Inflammatory macrophage treated with lipopolysaccharide for 1 hour (primary cell): Measurements from ENCODE around the gene MYEOV.
A peak's percentile ranks its signal among the peaks of the same experiment; 100 is the strongest.

Experiments used
- DNase-seq, 2 donors: peaks; one replicate each; pipeline ENCODE4 v3.0.0-alpha.2; 2020 to 2022

MYEOV gene

GRCh38 chr11:69302447-69303020 lies 8.6 kb downstream of the MYEOV start:
- DNase-seq: no peak

DNA sequence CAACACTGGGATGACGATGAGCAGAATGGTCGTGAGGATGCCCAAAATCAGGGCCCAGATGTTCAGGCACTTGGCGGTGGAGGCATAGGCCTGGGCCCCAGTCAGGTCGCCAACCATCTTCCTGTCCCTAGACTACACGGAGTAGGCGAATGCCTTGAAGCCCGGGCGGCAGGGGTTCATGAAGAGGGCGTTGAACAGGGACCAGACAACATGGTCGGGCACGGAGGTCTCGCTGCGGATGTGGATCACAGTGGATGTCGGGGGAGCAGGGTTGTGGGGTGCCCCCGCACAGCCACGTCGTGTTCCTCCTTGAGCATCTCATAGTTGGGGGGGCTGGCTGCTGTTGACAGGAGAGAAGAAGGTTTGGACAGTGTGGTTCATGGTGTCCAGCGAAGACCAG lies 9.5 kb downstream of the MYEOV start:
- no peak for DNase-seq

GRCh38 chr11:69304258-69304657 lies 10.3 kb downstream of the MYEOV start:
- no peak for DNase-seq

DNA sequence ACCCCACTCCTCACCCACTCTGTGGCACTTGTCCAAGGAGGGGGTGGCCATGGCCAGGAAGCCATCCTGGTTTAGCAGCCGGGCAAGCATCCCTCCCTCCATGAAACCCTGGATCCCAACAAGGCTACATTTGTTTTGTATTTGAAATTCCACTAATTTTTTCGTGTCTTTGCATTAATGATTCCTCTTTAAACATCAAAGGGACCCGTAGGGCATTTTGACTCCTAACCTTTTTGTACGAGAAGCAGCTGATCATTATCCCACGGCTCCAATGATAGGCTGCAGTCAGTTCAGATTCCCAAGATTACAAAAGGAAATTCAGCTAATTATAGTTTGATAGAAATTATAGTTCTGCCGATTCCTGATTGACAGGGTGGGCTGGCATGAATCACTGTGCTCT lies 10.7 kb downstream of the MYEOV start:
- no peak for DNase-seq

- DNase-seq: no peak
Observed at GRCh38 chr11:69305885-69306540, 12.1 kb downstream of the MYEOV start.

GRCh38 chr11:69306821-69307220 lies 12.9 kb downstream of the MYEOV start:
- no peak for DNase-seq

GRCh38 chr11:69307421-69307820 lies 13.5 kb downstream of the MYEOV start:
- no peak for DNase-seq

- DNase-seq: no peak
Observed at GRCh38 chr11:69307871-69308431, 14.0 kb downstream of the MYEOV start.

DNA sequence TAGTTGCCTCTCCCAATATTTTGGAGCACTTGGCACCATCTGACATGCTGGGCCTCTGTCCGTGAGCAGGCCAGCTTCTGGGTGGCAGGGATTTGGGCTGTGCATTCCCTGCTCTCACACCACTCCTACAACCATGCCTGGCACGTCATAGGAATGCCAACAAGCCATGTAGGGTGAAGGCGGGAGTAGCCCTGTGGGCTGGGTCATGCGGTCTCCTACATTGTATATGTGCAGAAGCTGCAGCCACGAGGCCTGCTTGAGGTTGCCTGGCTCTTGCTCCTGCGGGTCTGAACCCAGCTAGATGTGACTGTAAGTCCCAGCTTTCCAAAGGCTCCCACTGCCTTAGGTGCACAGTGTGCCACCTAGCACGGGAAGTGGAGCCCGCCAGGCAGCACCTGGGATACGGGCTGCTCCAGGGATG lies 14.5 kb downstream of the MYEOV start:
- no peak for DNase-seq

- no peak for DNase-seq
Observed at GRCh38 chr11:69308936-69309615, 15.1 kb downstream of the MYEOV start.

GRCh38 chr11:69309631-69310280 lies 15.8 kb downstream of the MYEOV start:
- no peak for DNase-seq

- DNase-seq: no peak
Observed at GRCh38 chr11:69310351-69310750, 16.4 kb downstream of the MYEOV start.

DNA sequence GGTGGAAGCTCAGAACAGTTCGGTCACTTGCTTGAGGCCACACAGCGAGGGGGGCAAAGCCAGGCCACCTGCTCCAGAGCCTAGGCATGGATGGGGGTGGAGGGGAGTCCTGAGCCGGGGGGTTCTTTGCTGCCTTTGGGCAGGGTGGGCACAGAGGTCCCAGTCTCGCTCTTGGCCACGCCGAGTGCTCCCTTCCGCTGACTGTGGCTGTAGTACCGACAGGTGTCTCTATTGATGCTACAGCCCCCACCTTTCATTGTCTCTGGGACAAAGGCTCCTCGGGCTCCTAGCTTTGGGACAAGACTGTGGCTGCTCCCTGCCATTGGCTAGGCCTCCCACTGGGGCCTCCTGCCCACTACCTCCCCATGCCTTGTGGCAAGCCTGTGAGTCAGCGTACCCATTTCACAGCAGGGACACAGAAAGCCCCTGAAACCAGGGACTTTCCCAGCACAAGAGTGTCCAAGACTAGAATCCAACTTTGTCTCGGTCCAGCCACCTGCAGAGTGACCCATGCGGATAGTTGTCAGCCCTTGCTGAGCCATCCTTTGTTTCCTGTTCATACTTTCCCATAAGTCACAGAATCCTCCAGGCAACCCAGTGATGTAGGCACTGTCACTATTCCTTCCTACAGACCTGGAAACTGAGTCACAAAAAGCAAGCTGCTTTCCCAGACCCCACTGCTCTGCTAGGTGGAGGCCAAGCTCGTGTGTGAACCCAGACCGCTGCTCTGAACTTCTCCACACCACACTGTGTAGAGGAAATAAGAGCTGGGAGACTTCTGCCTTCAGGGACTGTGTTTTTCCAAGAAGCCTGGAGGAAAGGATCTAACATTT lies 17.2 kb downstream of the MYEOV start:
- DNase-seq: peak; percentile 47 to 81

DNA sequence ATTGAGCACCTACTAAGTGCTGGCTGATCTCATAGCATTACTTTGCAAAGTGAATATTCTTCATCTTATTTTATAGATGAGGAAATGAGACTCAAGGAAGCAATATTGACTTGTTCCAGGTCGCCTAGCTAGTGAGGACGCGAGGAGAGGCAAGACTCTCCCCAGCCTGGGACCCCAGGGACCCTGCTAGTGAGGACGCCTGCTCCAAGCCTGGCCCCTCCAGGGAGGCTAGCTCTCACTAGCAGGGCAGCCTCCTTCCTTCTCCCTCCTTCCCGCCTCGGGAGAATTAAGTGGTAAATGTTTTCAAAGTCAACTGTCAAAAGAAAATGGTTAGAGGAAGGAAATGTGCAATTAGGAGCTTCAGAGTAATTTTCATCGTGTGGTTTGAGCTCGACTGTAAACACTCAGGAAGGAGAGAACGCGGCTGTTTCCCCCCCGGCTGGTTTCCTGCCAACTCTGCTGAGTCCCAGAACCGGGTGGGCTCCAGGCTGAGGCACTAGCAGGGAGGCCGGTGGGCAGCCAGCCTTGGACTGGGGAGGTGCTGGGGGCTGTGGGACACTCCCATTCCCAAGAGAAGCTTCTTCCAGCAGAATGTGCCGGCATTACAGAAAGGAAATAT lies 17.9 kb downstream of the MYEOV start:
- DNase-seq: peak in 1 of 2 donors; percentile 19

DNA sequence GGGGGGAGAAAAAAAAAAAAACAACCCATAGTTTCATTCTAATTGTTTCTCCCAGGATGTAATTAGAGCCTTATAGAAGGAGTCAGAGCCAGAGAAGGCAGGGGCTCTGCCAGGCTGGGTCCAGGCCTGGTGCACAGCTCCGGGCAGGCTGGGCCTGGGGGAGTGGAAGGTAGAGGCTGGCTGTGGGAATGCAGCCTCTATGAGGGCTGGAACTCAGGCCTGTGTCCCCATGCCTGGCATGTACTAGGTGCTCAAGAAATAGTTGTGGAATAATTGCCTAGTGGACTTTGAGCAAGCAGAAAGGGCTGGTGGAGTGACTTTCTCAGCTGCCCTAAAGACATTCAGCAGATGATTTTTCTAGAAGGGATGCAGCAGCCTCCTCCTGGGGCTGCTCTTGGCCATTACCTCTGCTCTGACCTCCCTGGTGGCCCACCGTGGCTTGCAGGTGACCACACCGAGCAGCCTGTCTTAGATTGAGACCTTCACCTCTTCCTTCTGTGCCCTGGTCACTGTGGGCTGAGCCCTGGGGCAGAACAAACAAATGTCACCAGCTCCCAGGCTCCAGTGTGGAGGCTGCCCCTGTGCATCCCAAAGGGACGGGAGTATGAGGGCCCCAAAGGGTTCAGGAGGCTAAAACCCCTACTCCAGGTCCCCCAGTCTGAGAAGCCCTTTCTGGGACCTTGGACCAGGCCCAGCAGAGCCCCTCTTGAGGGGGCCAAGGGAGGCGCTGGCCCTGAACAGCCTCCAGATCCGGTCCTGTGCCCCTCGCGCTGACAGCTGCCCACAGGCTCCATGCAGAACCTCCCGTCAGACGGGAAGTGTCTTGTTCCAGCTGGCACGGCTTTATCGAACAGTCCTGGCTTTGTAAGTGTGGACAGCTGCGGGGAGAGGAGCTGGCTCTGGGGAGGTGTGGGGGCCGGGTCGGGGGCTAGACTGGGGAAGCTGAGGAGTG lies 18.8 kb downstream of the MYEOV start:
- no peak for DNase-seq

GRCh38 chr11:69313992-69314391 lies 20.0 kb downstream of the MYEOV start:
- DNase-seq: no peak

- no peak for DNase-seq
Observed at GRCh38 chr11:69314555-69314954, 20.6 kb downstream of the MYEOV start.

GRCh38 chr11:69316956-69317355 lies 23.0 kb downstream of the MYEOV start:
- DNase-seq: no peak

DNA sequence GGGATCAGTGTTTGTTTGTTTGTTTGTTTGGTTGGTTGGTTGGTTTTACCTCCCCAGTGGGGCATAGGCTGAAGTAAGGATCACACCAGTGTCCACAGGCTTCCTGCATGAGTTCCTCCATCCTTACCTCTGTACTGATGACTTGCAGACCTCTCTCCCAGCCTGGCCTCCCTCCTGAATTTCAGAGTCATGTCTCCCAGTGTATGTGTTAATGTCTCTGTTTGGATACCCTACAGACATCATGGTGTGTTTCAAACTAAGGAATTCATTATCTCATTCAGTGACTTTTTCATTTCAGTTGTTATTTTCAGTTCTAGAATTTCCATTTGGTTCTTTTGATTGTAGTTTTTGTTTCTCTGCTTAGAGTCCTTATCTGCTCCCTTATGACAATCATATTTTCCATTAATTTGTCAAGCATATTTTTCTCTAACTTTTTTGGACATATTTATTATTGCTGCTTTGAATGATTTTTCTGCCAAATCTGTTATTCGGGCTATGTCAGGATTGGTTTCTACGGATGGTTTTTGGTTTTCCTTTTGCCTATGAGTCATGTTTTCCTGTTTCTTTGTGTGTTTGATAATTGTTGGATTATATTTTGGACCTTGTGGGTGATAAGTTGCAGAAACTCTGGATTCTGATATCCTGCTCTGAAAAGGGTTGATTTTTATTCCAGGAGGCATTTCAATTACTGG lies 23.6 kb downstream of the MYEOV start:
- DNase-seq: no peak

GRCh38 chr11:69318093-69318420 lies 24.1 kb downstream of the MYEOV start:
- no peak for DNase-seq
